SK-N-SH (cell line): Measurements from ENCODE around the gene CCNG2. TPM values are rescaled to one million over a fixed set of nuclear protein-coding genes. Genes with fewer than 3 reads are reported as not detected.

Experiments used
- CTCF ChIA-PET: fragments of 300-600, 350-600 bp; formaldehyde crosslinking; extraction: SDS; loops from one replicate; lab custom pipeline; 2021; lab: Yijun Ruan, JAX
- POLR2A ChIA-PET: fragments of 350-600 bp; sonication (Branson Sonifier 250); formaldehyde crosslinking; extraction: SDS; loops from one replicate; lab custom pipeline; 2020; ENCODE audit warnings: antibody characterized with exemption, inconsistent platforms; lab: Yijun Ruan, JAX
- DNase-seq: peaks from one replicate; pipeline ENCODE4 v3.0.0; 2012
- H2AFZ ChIP-seq: fragments of 200-600 bp; sonication (generic); 2 replicates; pipeline ENCODE4 v1.8.1; 2016; ENCODE audit warnings: antibody characterized with exemption, mild to moderate bottlenecking, low read depth
- H3F3A ChIP-seq: fragments of 200-600 bp; sonication (generic); replicated peaks from 2 replicates; pipeline ENCODE3; 2016; ENCODE audit warnings: antibody characterized with exemption, mild to moderate bottlenecking; ENCODE audit not compliant: insufficient read depth
- H3K27ac ChIP-seq, 2 experiments: fragments of 200-500 bp in 1 of 2; fragments of 200-600 bp in 1 of 2; sonication (Bioruptor generic) in 1 of 2; sonication (generic), shearing (Covaris generic) in 1 of 2; 2 replicates each; pipeline versions ENCODE4 v1.5.1 to v1.6.1; 2014 to 2016; ENCODE audit warnings: low read depth in 2 of 2, inconsistent platforms in 1 of 2, low read length in 1 of 2, mild to moderate bottlenecking in 1 of 2, mixed read lengths in 1 of 2
- H3K27me3 ChIP-seq: fragments of 200-600 bp; sonication (generic), shearing (Covaris generic); 2 replicates; pipeline ENCODE4 v1.6.1; 2016; ENCODE audit warnings: mixed run types; ENCODE audit not compliant: insufficient read depth
- H3K36me3 ChIP-seq, 2 experiments: fragments of 200-500 bp in 1 of 2; fragments of 200-600 bp in 1 of 2; sonication (Bioruptor generic) in 1 of 2; sonication (generic) in 1 of 2; replicated peaks in 1 of 2; 2 replicates each; pipeline versions ENCODE3 to v1.5.1; 2014 to 2016; ENCODE audit warnings: low read length in 1 of 2, mild to moderate bottlenecking in 1 of 2; ENCODE audit not compliant: insufficient read depth in 2 of 2, control insufficient read depth in 1 of 2
- H3K4me1 ChIP-seq, 2 experiments: fragments of 200-500 bp in 1 of 2; fragments of 200-600 bp in 1 of 2; sonication (Bioruptor generic) in 1 of 2; sonication (generic), shearing (Covaris generic) in 1 of 2; 2 replicates each; pipeline versions ENCODE4 v1.5.1 to v1.6.1; 2014 to 2016; ENCODE audit warnings: low read depth in 1 of 2, low read length in 1 of 2, mixed run types in 1 of 2; ENCODE audit not compliant: insufficient read depth in 2 of 2, control insufficient read depth in 1 of 2
- H3K4me2 ChIP-seq: fragments of 200-600 bp; sonication (generic), shearing (Covaris generic); 2 replicates; pipeline ENCODE4 v1.6.1; 2017; ENCODE audit warnings: mixed run types
- H3K4me3 ChIP-seq, 2 experiments: fragments of 200-500 bp in 1 of 2; fragments of 200-600 bp in 1 of 2; sonication (Bioruptor generic) in 1 of 2; sonication (generic), shearing (Covaris generic) in 1 of 2; 2 replicates each; pipeline versions ENCODE4 v1.5.1 to v1.8.1; 2014 to 2016; ENCODE audit warnings: low read depth in 2 of 2, inconsistent platforms in 1 of 2, low read length in 1 of 2, mild to moderate bottlenecking in 1 of 2, mixed read lengths in 1 of 2, moderate library complexity in 1 of 2
- H3K79me2 ChIP-seq: fragments of 200-600 bp; sonication (generic); 2 replicates; pipeline ENCODE4 v1.8.1; 2017; ENCODE audit warnings: mild to moderate bottlenecking; ENCODE audit not compliant: insufficient read depth
- H3K9ac ChIP-seq: fragments of 200-600 bp; sonication (generic); 2 replicates; pipeline ENCODE4 v1.6.1; 2017; ENCODE audit warnings: mixed run types
- H3K9me2 ChIP-seq: fragments of 200-600 bp; sonication (generic); 2 replicates; pipeline ENCODE4 v1.6.1; 2017; ENCODE audit warnings: mixed run types
- H3K9me3 ChIP-seq: fragments of 200-600 bp; sonication (generic); 2 replicates; pipeline ENCODE4 v1.6.1; 2017; ENCODE audit warnings: mixed run types, mild to moderate bottlenecking, moderate library complexity
- H4K20me1 ChIP-seq: fragments of 200-600 bp; sonication (generic); 2 replicates; pipeline ENCODE4 v1.6.1; 2017; ENCODE audit warnings: mild to moderate bottlenecking, mixed run types; ENCODE audit not compliant: insufficient read depth
- CHD2 ChIP-seq: fragments of 150-350 bp; IDR thresholded peaks from 2 replicates; pipeline ENCODE4 v1.6.1; 2018; ENCODE audit warnings: low read length; ENCODE audit not compliant: partially characterized antibody
- ELF1 ChIP-seq: IDR thresholded peaks from 2 replicates; pipeline ENCODE4 v1.4.0; 2012
- EP300 ChIP-seq, 2 experiments: IDR thresholded peaks; 2 replicates each; pipeline versions ENCODE4 v1.4.0 to v1.6.1; 2012; ENCODE audit warnings: borderline replicate concordance in 1 of 2, low read depth in 1 of 2, low read length in 1 of 2
- FOSL2 ChIP-seq: IDR thresholded peaks from 2 replicates; pipeline ENCODE4 v1.4.0; 2012; ENCODE audit warnings: low read depth, mild to moderate bottlenecking, moderate library complexity, borderline replicate concordance
- FOXM1 ChIP-seq: IDR thresholded peaks from 2 replicates; pipeline ENCODE4 v1.4.0; 2012; ENCODE audit warnings: low read depth, mild to moderate bottlenecking
- GATA2 ChIP-seq: sonication (generic); formaldehyde crosslinking; IDR thresholded peaks from 2 replicates; pipeline ENCODE4 v1.5.0; 2020; ENCODE audit warnings: mild to moderate bottlenecking, missing genetic modification reagents
- IRF3 ChIP-seq: fragments of 150-350 bp; IDR thresholded peaks from 2 replicates; pipeline ENCODE4 v1.6.1; 2016; ENCODE audit warnings: mild to moderate bottlenecking, low read depth, low read length
- JUND ChIP-seq: IDR thresholded peaks from 2 replicates; pipeline ENCODE4 v1.4.0; 2012
- MAX ChIP-seq: IDR thresholded peaks from 2 replicates; pipeline ENCODE4 v1.4.0; 2012; ENCODE audit warnings: low read depth
- MEF2A ChIP-seq: IDR thresholded peaks from 2 replicates; pipeline ENCODE4 v1.4.0; 2012; ENCODE audit warnings: low read depth, borderline replicate concordance
- NRF1 ChIP-seq: IDR thresholded peaks from 2 replicates; pipeline ENCODE4 v1.6.1; 2012; ENCODE audit warnings: low read depth, mild to moderate bottlenecking, low read length
- REST ChIP-seq: IDR thresholded peaks from 2 replicates; pipeline ENCODE4 v1.6.1; 2012; ENCODE audit warnings: mild to moderate bottlenecking, low read depth, low read length, moderate library complexity
- RFX5 ChIP-seq: IDR thresholded peaks from 2 replicates; pipeline ENCODE4 v1.6.1; 2012; ENCODE audit warnings: mild to moderate bottlenecking, improper control_type of control experiment, low read length
- SIN3A ChIP-seq: IDR thresholded peaks from 2 replicates; pipeline ENCODE4 v1.6.1; 2012; ENCODE audit warnings: low read depth, mild to moderate bottlenecking, low read length, moderate library complexity, borderline replicate concordance
- SMC3 ChIP-seq: IDR thresholded peaks from 2 replicates; pipeline ENCODE4 v1.6.1; 2012; ENCODE audit warnings: low read depth, low read length, improper control_type of control experiment
- TCF12 ChIP-seq: IDR thresholded peaks from 2 replicates; pipeline ENCODE4 v1.4.0; 2012
- USF1 ChIP-seq: IDR thresholded peaks from 2 replicates; pipeline ENCODE4 v1.4.0; 2012; ENCODE audit warnings: low read depth, borderline replicate concordance
- USF2 ChIP-seq: fragments of 150-350 bp; IDR thresholded peaks from 2 replicates; pipeline ENCODE4 v1.6.1; 2017; ENCODE audit warnings: antibody characterized with exemption, low read length, low read depth, borderline replicate concordance
- WGBS: methylation state at CpG from one replicate; pipeline ENCODE4 v1.1.6; 2017; ENCODE audit warnings: low lambda C conversion rate; 5-methylcytosine and 5-hydroxymethylcytosine counted together
- polyA plus RNA-seq, 3 experiments: library from polyadenylated mRNA; depleted of rRNA; stranded (reverse); fragments of >200 nt; gene quantifications; 2 replicates each; pipeline ENCODE4 v1.2.3, GENCODE V29; 2012

CCNG2 gene
- polyA plus RNA-seq, 1 of the 3 experiments (the other 2 are of a cell fraction): 8.9 TPM

- no peak for TF ChIP-seq REST
- no peak for TF ChIP-seq MAX
- TF ChIP-seq MEF2A: no peak
- TF ChIP-seq JUND: no peak
- no peak for TF ChIP-seq FOSL2
- no peak for TF ChIP-seq USF2
- no peak for TF ChIP-seq EP300 (IDR thresholded peaks at IDR 0.05; ENCODE audit: borderline replicate concordance in 1 of 2, low read depth in 1 of 2, low read length in 1 of 2)
- TF ChIP-seq SIN3A: no peak
- TF ChIP-seq USF1: no peak
- TF ChIP-seq GATA2: no peak
- TF ChIP-seq ELF1: no peak
These were observed 36.6 kb downstream of the CCNG2 start (continued) for GRCh38 chr4:77193511-77194102.

GRCh38 chr4:77194366-77194765 lies 37.4 kb downstream of the CCNG2 start:
- H3K36me3 ChIP-seq: no peaks in the 10 kb centered on the region
- no peak overlapping the region for H3K9ac ChIP-seq
- no peaks in the 10 kb centered on the region for H3F3A ChIP-seq
- no peak for DNase-seq
- H3K9me2 ChIP-seq: no peaks in the 10 kb centered on the region
- no peak overlapping the region for H3K4me3 ChIP-seq
- no peak overlapping the region for H3K27ac ChIP-seq
- H2AFZ ChIP-seq: no peak overlapping the region
- H3K4me2 ChIP-seq: no peak overlapping the region
- peaks cover 16% of the 10 kb centered on the region; the same call in 1 of the 2 replicates for H3K27me3 ChIP-seq
- no peaks in the 10 kb centered on the region for H3K4me1 ChIP-seq
- H3K79me2 ChIP-seq: no peaks in the 10 kb centered on the region
- POLR2A ChIA-PET: no interaction called here
- H3K9me3 ChIP-seq: no peaks in the 10 kb centered on the region
- no peaks in the 10 kb centered on the region for H4K20me1 ChIP-seq
- 38% methylated on average over 5 of the region's 5 CpGs for WGBS
- CTCF ChIA-PET: interaction anchor here (0.8 to 2.5 kb wide), 4 partner anchors 9 to 164 kb away, joined by 3 to 13 read pairs (median 4); no protein-coding TSS in a partner anchor
- TF ChIP-seq IRF3 (no peak), USF2 (no peak), NRF1 (no peak), GATA2 (no peak), SMC3 (no peak), FOXM1 (no peak), REST (no peak), MEF2A (no peak), CHD2 (no peak), RFX5 (no peak), TCF12 (no peak), EP300 (IDR thresholded peaks at IDR 0.05; ENCODE audit: borderline replicate concordance in 1 of 2, low read depth in 1 of 2, low read length in 1 of 2) (no peak)
